ENCODE results near the gene PLSCR4.

The PLSCR4 gene

GRCh38 chr3:146191051-146191450 is 59.9 kb downstream of the PLSCR4 start:
- no peaks in the 10 kb centered on the region for H3K36me3 ChIP-seq (ENCODE audit: control insufficient read depth, insufficient read depth, low read length)
- no peak overlapping the region for H3K27ac ChIP-seq (ENCODE audit: low read depth, low read length, severe bottlenecking)
- WGBS, 2 experiments (ENCODE audit: insufficient coverage in 2 of 2), result no CpG with 5 or more reads among the region's 1 CpG

GRCh38 chr3:146189519-146190173 is 61.3 kb downstream of the PLSCR4 start:
- WGBS, 2 experiments (ENCODE audit: insufficient coverage in 2 of 2), result 6 to 10% methylated on average over 4 to 5 of the region's 6 CpGs

More at GRCh38 chr3:146191051-146191450, 59.9 kb downstream of the PLSCR4 start:
- H3K4me1 ChIP-seq (ENCODE audit: control insufficient read depth, insufficient read depth, low read length, poor library complexity, severe bottlenecking), result peaks cover 3% of the 10 kb centered on the region
- no peak overlapping the region for H3K4me3 ChIP-seq (ENCODE audit: extremely low read depth, insufficient read depth, low read length, poor library complexity, severe bottlenecking)
- no peaks in the 10 kb centered on the region for H3K9me3 ChIP-seq (ENCODE audit: control insufficient read depth, low read length)

GRCh38 chr3:146187334-146187950 is 63.5 kb downstream of the PLSCR4 start:
- no peaks in the 10 kb centered on the region for H3K4me1 ChIP-seq (ENCODE audit: control insufficient read depth, insufficient read depth, low read length, poor library complexity, severe bottlenecking)
- 80% methylated on average over 2 of the region's 2 CpGs; no CpG with 5 or more reads in 1 of the 2 experiments for WGBS, 2 experiments (ENCODE audit: insufficient coverage in 2 of 2)

More at GRCh38 chr3:146189519-146190173, 61.3 kb downstream of the PLSCR4 start:
- Histone ChIP-seq H3K9me3 (ENCODE audit: control insufficient read depth, low read length) (no peaks in the 10 kb centered on the region), H3K4me1 (ENCODE audit: control insufficient read depth, insufficient read depth, low read length, poor library complexity, severe bottlenecking) (no peaks in the 10 kb centered on the region), H3K27ac (ENCODE audit: low read depth, low read length, severe bottlenecking) (no peak overlapping the region), H3K4me3 (ENCODE audit: extremely low read depth, insufficient read depth, low read length, poor library complexity, severe bottlenecking) (no peak overlapping the region), H3K36me3 (ENCODE audit: control insufficient read depth, insufficient read depth, low read length) (no peaks in the 10 kb centered on the region)

GRCh38 chr3:146184241-146185015 is 66.5 kb downstream of the PLSCR4 start:
- no peaks in the 10 kb centered on the region for H3K4me1 ChIP-seq (ENCODE audit: control insufficient read depth, insufficient read depth, low read length, poor library complexity, severe bottlenecking)
- no peak overlapping the region for H3K4me3 ChIP-seq (ENCODE audit: extremely low read depth, insufficient read depth, low read length, poor library complexity, severe bottlenecking)
- H3K27ac ChIP-seq (ENCODE audit: low read depth, low read length, severe bottlenecking), result no peak overlapping the region
- H3K9me3 ChIP-seq (ENCODE audit: control insufficient read depth, low read length), result no peaks in the 10 kb centered on the region
- WGBS, 2 experiments (ENCODE audit: insufficient coverage in 2 of 2), result 89% methylated on average over 1 of the region's 2 CpGs; no CpG with 5 or more reads in 1 of the 2 experiments
- no peaks in the 10 kb centered on the region for H3K36me3 ChIP-seq (ENCODE audit: control insufficient read depth, insufficient read depth, low read length)

More at GRCh38 chr3:146187334-146187950, 63.5 kb downstream of the PLSCR4 start:
- H3K27ac ChIP-seq (ENCODE audit: low read depth, low read length, severe bottlenecking), result no peak overlapping the region
- no peaks in the 10 kb centered on the region for H3K36me3 ChIP-seq (ENCODE audit: control insufficient read depth, insufficient read depth, low read length)
- no peak overlapping the region for H3K4me3 ChIP-seq (ENCODE audit: extremely low read depth, insufficient read depth, low read length, poor library complexity, severe bottlenecking)
- H3K9me3 ChIP-seq (ENCODE audit: control insufficient read depth, low read length), result no peaks in the 10 kb centered on the region

GRCh38 chr3:146181216-146181615 is 69.7 kb downstream of the PLSCR4 start:
- H3K9me3 ChIP-seq (ENCODE audit: control insufficient read depth, low read length), result no peaks in the 10 kb centered on the region

GRCh38 chr3:146180376-146180775 is 70.5 kb downstream of the PLSCR4 start:
- H3K9me3 ChIP-seq (ENCODE audit: control insufficient read depth, low read length), result no peaks in the 10 kb centered on the region
- H3K36me3 ChIP-seq (ENCODE audit: control insufficient read depth, insufficient read depth, low read length), result no peaks in the 10 kb centered on the region
- H3K27ac ChIP-seq (ENCODE audit: low read depth, low read length, severe bottlenecking), result no peak overlapping the region
- H3K4me1 ChIP-seq (ENCODE audit: control insufficient read depth, insufficient read depth, low read length, poor library complexity, severe bottlenecking), result no peaks in the 10 kb centered on the region
- 88 to 95% methylated on average over 6 of the region's 6 CpGs for WGBS, 2 experiments (ENCODE audit: insufficient coverage in 2 of 2)
- H3K4me3 ChIP-seq (ENCODE audit: extremely low read depth, insufficient read depth, low read length, poor library complexity, severe bottlenecking), result no peak overlapping the region

More at GRCh38 chr3:146181216-146181615, 69.7 kb downstream of the PLSCR4 start:
- Histone ChIP-seq H3K36me3 (ENCODE audit: control insufficient read depth, insufficient read depth, low read length) (no peaks in the 10 kb centered on the region), H3K4me1 (ENCODE audit: control insufficient read depth, insufficient read depth, low read length, poor library complexity, severe bottlenecking) (no peaks in the 10 kb centered on the region), H3K4me3 (ENCODE audit: extremely low read depth, insufficient read depth, low read length, poor library complexity, severe bottlenecking) (no peak overlapping the region), H3K27ac (ENCODE audit: low read depth, low read length, severe bottlenecking) (no peak overlapping the region)
- WGBS, 2 experiments (ENCODE audit: insufficient coverage in 2 of 2), result 91 to 94% methylated on average over 4 to 5 of the region's 5 CpGs

- Histone ChIP-seq H3K36me3 (ENCODE audit: control insufficient read depth, insufficient read depth, low read length) (no peaks in the 10 kb centered on the region), H3K27ac (ENCODE audit: low read depth, low read length, severe bottlenecking) (no peak overlapping the region), H3K4me1 (ENCODE audit: control insufficient read depth, insufficient read depth, low read length, poor library complexity, severe bottlenecking) (no peaks in the 10 kb centered on the region), H3K9me3 (ENCODE audit: control insufficient read depth, low read length) (no peaks in the 10 kb centered on the region), H3K4me3 (ENCODE audit: extremely low read depth, insufficient read depth, low read length, poor library complexity, severe bottlenecking) (no peak overlapping the region)
- WGBS, 2 experiments (ENCODE audit: insufficient coverage in 2 of 2), result 86 to 91% methylated on average over 4 of the region's 6 CpGs
These were observed 72.8 kb downstream of the PLSCR4 start for GRCh38 chr3:146178006-146178689.

- no peaks in the 10 kb centered on the region for H3K36me3 ChIP-seq (ENCODE audit: control insufficient read depth, insufficient read depth, low read length)
- H3K4me1 ChIP-seq (ENCODE audit: control insufficient read depth, insufficient read depth, low read length, poor library complexity, severe bottlenecking), result no peaks in the 10 kb centered on the region
- WGBS, 2 experiments (ENCODE audit: insufficient coverage in 2 of 2), result 60 to 100% methylated on average over 1 of the region's 1 CpG
These were observed 73.4 kb downstream of the PLSCR4 start for GRCh38 chr3:146177519-146177918.

GRCh38 chr3:146177072-146177471 is 73.8 kb downstream of the PLSCR4 start:
- H3K36me3 ChIP-seq (ENCODE audit: control insufficient read depth, insufficient read depth, low read length), result no peaks in the 10 kb centered on the region
- WGBS, 2 experiments (ENCODE audit: insufficient coverage in 2 of 2), result 67 to 92% methylated on average over 2 of the region's 3 CpGs
- H3K9me3 ChIP-seq (ENCODE audit: control insufficient read depth, low read length), result no peaks in the 10 kb centered on the region

More at GRCh38 chr3:146177519-146177918, 73.4 kb downstream of the PLSCR4 start:
- H3K4me3 ChIP-seq (ENCODE audit: extremely low read depth, insufficient read depth, low read length, poor library complexity, severe bottlenecking), result no peak overlapping the region
- H3K27ac ChIP-seq (ENCODE audit: low read depth, low read length, severe bottlenecking), result no peak overlapping the region
- H3K9me3 ChIP-seq (ENCODE audit: control insufficient read depth, low read length), result no peaks in the 10 kb centered on the region

GRCh38 chr3:146172586-146172985 is 78.3 kb downstream of the PLSCR4 start:
- peaks cover 3% of the 10 kb centered on the region for H3K9me3 ChIP-seq (ENCODE audit: control insufficient read depth, low read length)
- 93% methylated on average over 1 of the region's 1 CpG for WGBS, 2 experiments (ENCODE audit: insufficient coverage in 2 of 2)
- H3K36me3 ChIP-seq (ENCODE audit: control insufficient read depth, insufficient read depth, low read length), result no peaks in the 10 kb centered on the region
- no peaks in the 10 kb centered on the region for H3K4me1 ChIP-seq (ENCODE audit: control insufficient read depth, insufficient read depth, low read length, poor library complexity, severe bottlenecking)
- no peak overlapping the region for H3K4me3 ChIP-seq (ENCODE audit: extremely low read depth, insufficient read depth, low read length, poor library complexity, severe bottlenecking)
- no peak overlapping the region for H3K27ac ChIP-seq (ENCODE audit: low read depth, low read length, severe bottlenecking)

More at GRCh38 chr3:146177072-146177471, 73.8 kb downstream of the PLSCR4 start:
- no peaks in the 10 kb centered on the region for H3K4me1 ChIP-seq (ENCODE audit: control insufficient read depth, insufficient read depth, low read length, poor library complexity, severe bottlenecking)
- H3K4me3 ChIP-seq (ENCODE audit: extremely low read depth, insufficient read depth, low read length, poor library complexity, severe bottlenecking), result no peak overlapping the region
- no peak overlapping the region for H3K27ac ChIP-seq (ENCODE audit: low read depth, low read length, severe bottlenecking)
